Measurements from ENCODE around the gene FUBP3.

The FUBP3 gene

DNA sequence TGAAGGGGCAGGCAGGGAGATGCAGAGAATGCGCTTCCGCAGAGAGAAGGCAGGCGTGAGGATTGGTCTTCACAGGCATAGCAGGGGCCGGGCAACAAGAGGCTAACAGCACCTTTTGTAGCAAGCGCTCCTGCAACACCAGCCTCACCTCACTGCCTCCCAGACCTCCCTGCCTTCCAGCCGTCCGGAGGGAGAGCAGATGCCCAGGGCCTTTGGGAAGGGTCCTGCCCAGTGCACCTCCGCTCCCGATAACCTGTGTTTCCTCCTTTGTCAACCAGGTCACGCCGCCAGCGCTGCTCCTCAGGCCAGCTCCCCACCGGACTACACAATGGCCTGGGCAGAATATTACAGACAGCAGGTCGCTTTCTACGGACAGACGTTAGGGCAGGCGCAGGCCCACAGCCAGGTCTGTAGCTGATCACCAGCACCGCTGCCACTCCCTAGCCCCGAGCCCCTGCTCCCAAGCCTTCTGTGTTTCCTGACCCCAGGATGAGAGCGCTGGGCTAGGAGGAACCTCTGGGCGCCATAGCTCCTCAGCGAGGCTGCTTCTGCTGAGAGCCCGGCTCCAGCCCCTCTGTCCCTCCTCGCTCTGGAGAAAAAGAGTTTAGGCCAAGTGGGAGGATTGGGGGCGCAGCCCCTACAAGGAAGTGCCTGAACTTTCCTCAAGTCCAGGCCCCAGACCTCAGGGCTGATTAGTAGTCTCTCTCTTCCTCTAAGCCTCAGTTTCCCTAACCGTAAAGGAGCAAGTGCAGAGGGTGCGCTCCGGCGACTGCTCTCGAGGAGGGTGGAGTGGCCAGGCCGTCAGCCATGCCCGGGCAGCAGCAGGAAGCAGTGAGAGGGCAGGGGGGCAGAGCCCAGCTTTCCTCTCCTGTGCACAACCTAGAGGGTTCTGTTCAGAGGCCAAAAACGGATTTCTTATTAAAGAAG lies 56.6 kb downstream of the FUBP3 start:
- TF ChIP-seq, protein P1, sequence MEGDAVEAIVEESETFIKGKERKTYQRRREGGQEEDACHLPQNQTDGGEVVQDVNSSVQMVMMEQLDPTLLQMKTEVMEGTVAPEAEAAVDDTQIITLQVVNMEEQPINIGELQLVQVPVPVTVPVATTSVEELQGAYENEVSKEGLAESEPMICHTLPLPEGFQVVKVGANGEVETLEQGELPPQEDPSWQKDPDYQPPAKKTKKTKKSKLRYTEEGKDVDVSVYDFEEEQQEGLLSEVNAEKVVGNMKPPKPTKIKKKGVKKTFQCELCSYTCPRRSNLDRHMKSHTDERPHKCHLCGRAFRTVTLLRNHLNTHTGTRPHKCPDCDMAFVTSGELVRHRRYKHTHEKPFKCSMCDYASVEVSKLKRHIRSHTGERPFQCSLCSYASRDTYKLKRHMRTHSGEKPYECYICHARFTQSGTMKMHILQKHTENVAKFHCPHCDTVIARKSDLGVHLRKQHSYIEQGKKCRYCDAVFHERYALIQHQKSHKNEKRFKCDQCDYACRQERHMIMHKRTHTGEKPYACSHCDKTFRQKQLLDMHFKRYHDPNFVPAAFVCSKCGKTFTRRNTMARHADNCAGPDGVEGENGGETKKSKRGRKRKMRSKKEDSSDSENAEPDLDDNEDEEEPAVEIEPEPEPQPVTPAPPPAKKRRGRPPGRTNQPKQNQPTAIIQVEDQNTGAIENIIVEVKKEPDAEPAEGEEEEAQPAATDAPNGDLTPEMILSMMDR (IDR thresholded peaks at IDR 0.05; ENCODE audit: borderline replicate concordance, control extremely low read depth, extremely low read depth, insufficient read depth, missing control alignments), result no peak
- in situ Hi-C loops (cut with MboI; ENCODE audit: low sequenced_read_pairs, unreplicated experiment), result no loop called here
- DNase-seq (ENCODE audit: low spot score), result no peak

DNA sequence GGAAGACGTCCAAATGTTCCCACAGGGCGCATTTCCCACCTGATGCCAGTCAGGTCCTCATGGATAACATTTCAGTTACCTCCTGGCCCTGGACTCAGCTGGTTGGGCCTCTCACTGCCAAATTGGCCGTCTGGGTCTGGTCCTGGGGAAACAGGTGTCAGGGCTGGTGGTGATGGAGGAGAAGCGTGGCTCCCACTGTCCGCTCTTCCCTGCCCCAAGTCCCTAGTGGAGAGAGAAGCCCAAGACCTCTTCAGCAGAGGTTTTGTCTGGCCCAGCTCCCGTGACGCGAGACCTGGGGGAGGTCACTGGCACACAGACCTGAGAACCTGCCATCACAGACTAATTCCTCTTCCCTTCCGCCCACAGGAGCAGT lies 57.3 kb downstream of the FUBP3 start:
- TF ChIP-seq, protein P1 (IDR thresholded peaks at IDR 0.05; ENCODE audit: borderline replicate concordance, control extremely low read depth, extremely low read depth, insufficient read depth, missing control alignments), result no peak
- no peak for DNase-seq (ENCODE audit: low spot score)
- in situ Hi-C loops (cut with MboI; ENCODE audit: low sequenced_read_pairs, unreplicated experiment), result no loop called here

DNA sequence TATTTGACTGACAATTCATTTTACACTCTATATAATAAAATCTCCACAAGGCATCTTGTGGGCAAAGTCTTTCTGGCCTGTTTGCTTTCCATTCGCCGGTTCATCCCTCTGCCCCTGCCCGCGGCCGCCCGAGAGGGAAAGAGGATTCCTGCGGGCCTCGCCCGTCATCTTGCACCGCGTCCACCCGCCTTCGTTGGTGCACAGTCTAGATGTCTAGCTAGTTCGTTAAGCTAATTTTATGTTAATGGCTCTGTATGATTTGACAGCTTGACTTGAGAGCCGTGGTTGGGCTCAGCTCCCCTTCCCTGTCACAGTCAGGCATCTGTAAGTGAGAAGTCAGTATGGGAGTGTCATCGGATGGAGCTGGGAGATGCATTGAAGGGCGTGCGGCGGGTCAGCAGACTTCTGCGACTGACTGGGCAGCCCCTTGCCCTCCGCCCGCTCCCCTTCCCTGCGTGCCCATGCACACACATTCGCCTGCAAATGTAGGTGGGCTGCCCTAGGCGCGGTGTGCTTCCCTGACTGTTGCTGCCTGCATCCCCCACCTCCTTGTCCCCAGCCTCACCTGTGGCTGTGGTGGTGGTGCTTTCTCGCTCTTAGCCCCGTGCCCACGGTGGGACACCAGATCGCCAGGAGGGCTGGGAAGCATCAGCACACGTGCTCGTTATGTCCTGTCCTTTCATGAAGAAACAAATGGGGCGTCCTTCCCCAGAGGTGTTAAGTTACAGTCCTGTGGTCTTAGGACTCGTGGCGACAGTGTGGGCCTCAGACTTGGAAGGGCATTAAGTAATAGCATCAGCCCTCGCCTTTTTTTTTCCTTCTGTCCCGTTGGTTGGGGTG lies 59.1 kb downstream of the FUBP3 start:
- in situ Hi-C loops (cut with MboI; ENCODE audit: low sequenced_read_pairs, unreplicated experiment), result no loop called here
- no peak for DNase-seq (ENCODE audit: low spot score)
- TF ChIP-seq, protein P1 (IDR thresholded peaks at IDR 0.05; ENCODE audit: borderline replicate concordance, control extremely low read depth, extremely low read depth, insufficient read depth, missing control alignments), result no peak

DNA sequence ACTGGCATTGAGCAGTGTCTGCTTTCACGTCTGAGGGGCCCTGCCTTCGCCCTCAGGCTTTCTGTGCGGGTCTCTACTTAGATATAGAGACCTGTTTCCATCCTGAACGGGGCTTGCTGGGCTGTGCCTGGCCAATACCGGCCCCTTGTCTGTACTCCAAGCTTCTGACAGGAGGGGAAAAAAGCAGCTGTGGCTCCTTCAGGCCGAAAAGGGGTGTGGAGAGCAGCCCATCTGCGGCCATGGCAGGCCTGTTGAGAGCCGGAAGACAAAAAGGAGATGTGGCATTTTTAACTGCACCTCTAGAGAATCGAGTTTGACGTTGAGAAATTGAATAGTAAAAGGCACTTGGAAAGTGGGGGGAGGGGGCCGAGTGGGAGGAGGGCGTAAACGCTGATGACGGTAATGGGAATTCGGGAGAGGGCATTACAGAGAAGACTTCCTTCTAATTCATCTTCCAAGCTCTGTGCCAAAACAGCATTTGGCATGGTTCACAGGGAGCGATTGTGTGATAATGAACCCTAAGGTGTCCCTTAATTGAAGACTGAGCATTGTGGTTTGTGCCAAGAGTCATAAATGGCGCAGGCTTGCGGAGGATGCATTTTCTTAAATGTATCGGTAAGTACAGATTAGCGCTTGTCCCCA lies 59.9 kb downstream of the FUBP3 start:
- in situ Hi-C loops (cut with MboI; ENCODE audit: low sequenced_read_pairs, unreplicated experiment), result no loop called here
- TF ChIP-seq, protein P1 (IDR thresholded peaks at IDR 0.05; ENCODE audit: borderline replicate concordance, control extremely low read depth, extremely low read depth, insufficient read depth, missing control alignments), result no peak
- no peak for DNase-seq (ENCODE audit: low spot score)

DNA sequence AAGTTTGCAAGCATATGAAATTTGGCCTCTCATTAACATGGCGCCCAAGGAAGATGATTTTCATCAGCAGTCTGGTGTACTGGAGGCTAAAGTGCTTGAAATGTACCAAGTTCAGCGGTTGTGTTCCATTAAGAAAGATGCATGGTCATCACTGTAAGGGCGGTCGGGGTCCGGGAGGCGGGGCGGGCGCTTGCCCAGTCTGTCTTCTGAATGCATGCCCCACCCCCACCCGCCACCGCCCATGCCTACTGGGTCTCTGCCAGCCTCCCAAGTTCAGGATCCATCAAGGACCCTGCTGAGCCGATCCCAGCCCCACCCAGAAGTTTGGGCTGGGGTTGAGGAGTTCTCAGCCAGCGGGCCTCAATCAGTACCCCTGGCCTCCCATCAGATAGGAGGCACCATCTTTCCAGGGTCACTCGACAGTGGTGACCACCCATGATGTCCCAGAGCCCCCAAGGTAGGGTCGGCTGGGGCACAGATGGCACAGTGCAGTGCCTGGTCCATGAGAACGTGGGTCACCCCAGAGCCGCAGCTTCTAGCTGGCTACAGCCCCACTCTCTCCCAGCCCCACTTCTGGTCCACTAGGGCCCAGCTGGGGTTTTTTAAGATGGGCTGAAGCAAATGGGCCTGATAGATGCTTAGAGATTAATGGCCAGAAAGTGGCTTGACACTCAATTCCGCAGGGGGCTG lies 60.6 kb downstream of the FUBP3 start:
- TF ChIP-seq, protein P1 (IDR thresholded peaks at IDR 0.05; ENCODE audit: borderline replicate concordance, control extremely low read depth, extremely low read depth, insufficient read depth, missing control alignments), result no peak
- no peak for DNase-seq (ENCODE audit: low spot score)
- in situ Hi-C loops (cut with MboI; ENCODE audit: low sequenced_read_pairs, unreplicated experiment), result no loop called here

DNA sequence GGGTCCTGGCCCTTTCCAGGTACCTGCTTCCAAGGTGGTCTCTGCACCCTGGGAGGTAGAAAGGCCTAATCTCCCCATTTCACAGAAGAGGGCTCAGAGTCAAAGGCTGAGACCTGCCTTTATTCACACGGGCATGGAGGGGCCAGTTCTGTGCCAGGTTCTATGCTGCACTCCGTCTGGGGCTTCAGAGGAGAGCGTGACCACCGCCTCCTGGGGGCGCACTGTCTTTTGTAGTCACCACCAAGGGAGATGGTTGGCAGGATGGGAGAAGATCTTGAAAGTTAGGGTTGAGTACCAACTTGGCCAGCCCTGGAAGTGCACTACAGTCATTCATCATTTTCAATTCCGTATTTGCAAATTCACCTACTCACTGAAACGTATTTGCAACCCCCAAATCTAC lies 61.3 kb downstream of the FUBP3 start:
- TF ChIP-seq, protein P1 (IDR thresholded peaks at IDR 0.05; ENCODE audit: borderline replicate concordance, control extremely low read depth, extremely low read depth, insufficient read depth, missing control alignments), result no peak
- DNase-seq (ENCODE audit: low spot score), result no peak
- in situ Hi-C loops (cut with MboI; ENCODE audit: low sequenced_read_pairs, unreplicated experiment), result no loop called here

All from GM13976 (cell line).